GM19043 (cell line): ENCODE measurements around the gene SCRN1.
A peak's percentile ranks its signal among the peaks of the same experiment; 100 is the strongest.

Source experiments
- ATAC-seq: cut with Tn5 transposase; IDR thresholded peaks from one replicate; pipeline ENCODE4 v1.9.1; 2021; ENCODE audit warnings: low read depth; ENCODE audit not compliant: unreplicated experiment

SCRN1 gene

GRCh38 chr7:30010021-30010420 lies 20.4 kb upstream of the SCRN1 start:
- no peak for ATAC-seq

GRCh38 chr7:30005464-30005863 lies 15.9 kb upstream of the SCRN1 start:
- no peak for ATAC-seq

GRCh38 chr7:30003098-30003497 lies 13.5 kb upstream of the SCRN1 start:
- ATAC-seq: no peak

GRCh38 chr7:30001998-30002397 lies 12.4 kb upstream of the SCRN1 start:
- no peak for ATAC-seq

DNA sequence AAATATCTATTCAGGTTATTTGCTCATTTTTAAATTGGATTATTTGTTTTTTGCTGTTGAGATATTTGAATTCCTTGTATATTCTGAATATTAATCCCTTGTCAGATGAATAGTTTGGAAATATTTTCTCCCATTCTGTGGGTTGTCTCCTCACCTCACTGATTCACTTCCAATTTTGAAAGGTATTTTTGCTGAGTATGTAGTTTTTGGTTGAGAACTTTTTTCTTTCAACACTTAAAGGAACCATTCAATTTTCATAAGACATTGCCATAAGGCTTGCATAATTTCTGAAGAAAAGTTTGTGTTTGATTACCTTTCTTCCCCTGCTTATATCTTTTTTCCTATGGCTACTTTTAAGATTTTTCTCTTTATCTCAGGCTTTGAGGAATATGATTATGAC lies 8.9 kb upstream of the SCRN1 start:
- no peak for ATAC-seq

- ATAC-seq: no peak
Measured at GRCh38 chr7:29996321-29996720, 6.7 kb upstream of the SCRN1 start.

- no peak for ATAC-seq
Measured at GRCh38 chr7:29995652-29996051, 6.1 kb upstream of the SCRN1 start.

DNA sequence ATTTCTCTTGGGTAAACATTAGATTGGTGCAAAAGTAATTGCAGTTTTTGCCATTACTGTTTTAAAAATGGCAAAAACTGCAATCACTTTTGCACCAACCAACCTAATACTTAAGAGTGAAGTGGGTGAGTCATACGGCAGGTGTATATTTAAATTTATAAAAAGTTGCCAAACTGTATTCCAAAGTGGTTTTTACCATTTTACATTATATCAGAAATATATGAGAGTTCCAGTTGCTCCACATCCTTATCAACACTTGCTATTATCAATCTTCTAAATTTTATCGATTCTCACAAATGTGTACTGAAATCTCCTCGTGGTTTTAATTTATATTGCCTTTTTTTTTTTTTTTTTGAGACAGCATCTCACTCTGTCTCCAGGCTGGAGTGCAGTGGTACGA lies 3.5 kb upstream of the SCRN1 start:
- ATAC-seq: no peak

DNA sequence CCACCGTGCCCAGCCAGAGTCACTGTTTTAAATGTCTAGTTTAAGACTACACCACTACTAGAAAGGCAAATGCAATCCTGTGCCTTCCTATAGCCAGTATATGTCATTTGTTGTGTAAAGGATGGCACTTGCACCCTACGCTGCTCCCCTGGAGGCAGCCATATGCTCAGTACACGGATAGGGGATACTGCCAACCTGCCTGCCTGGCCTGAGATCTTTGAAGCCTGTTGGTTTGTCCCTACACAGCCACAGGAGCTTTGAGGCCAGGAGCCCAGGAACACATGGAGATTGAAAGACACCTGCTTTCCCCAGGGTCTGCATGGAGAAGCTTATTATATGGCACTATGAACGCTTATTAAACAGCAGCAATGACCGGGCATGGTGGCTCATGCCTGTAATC lies 2.3 kb upstream of the SCRN1 start:
- no peak for ATAC-seq

GRCh38 chr7:29990931-29991330 lies 1.3 kb upstream of the SCRN1 start:
- no peak for ATAC-seq

- peak; percentile 34 for ATAC-seq
Measured at GRCh38 chr7:29988424-29989256, 961 bp downstream of the SCRN1 start.

DNA sequence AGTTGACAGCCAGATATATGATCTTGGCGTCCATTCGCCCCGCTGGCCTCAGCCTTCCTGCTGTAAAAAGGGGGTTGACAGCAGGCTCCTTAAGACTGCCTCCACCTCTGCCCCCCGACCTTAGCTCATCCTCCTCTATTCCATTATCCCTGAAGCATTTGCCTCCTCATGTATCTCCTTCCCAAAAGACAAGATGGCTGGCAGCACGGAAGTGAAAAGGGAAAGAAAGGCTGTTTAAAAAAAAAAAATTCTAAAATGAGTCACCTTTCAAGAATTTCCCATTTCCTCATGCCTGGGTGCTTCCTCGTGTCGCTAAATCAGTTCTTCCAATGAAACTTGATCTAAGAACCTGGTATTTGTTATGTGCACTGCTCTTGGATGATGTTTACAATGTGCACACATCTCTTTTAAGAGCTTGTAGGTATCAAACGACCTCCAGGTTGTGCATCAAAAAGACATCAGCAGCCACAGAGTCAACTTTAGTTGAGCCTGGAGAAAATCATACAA lies 1.7 kb downstream of the SCRN1 start:
- ATAC-seq: no peak

DNA sequence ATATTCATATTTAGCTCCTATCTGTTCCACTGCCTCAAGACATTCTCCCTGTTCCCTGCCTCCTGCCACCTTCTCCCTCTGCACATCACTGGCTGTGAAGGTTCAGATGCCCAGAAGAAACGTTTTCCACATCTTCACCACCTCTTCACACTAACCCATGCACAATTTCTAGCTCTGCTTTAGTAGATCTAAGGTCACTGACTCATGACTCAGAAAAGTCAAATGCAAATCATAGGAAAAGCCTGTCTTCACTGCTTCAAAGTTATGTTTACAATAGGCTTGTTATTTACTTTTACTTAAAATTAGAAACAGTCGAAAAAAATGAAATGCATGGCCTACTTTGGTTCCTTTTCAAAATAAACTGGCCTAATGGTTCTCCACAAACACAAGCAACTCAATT lies 2.5 kb downstream of the SCRN1 start:
- ATAC-seq: peak; percentile 21

- ATAC-seq: no peak
Measured at GRCh38 chr7:29980151-29980550, 9.4 kb downstream of the SCRN1 start.

- ATAC-seq: no peak
Measured at GRCh38 chr7:29977886-29978651, 11.5 kb downstream of the SCRN1 start.

DNA sequence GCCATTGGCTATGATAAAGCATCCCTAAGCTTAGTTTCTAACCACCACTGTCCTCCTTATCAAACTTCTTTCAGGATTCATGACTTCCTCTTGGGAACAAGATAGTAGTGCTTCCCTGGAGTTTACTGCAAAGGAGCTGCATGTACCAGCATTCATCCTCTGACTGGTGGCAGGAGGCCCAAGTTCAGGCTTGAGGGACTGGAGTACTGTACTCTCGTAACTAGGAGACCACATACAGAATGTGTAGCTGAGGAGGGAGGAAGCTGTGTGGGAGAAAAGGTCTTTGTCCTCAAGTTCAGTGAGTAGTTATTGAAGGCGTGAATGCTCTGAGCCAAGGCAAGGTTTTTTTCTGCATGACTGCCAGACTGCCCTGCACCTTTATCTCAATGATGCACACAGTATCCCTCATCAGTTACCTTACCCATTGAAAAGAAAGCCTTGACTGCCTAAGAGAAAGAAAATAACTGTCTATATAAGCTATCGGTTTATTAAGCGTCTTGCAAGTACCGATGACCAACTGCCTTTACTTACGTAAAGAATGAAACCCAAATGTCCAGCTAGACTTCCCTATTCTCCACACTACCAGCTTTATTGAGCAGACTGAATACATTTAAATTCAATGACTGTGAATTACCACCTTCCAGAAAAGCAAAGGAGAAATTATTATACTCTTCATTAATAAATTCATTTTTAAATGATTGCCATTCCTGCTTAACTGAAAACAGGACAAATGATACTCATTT lies 12.8 kb downstream of the SCRN1 start:
- ATAC-seq: no peak

DNA sequence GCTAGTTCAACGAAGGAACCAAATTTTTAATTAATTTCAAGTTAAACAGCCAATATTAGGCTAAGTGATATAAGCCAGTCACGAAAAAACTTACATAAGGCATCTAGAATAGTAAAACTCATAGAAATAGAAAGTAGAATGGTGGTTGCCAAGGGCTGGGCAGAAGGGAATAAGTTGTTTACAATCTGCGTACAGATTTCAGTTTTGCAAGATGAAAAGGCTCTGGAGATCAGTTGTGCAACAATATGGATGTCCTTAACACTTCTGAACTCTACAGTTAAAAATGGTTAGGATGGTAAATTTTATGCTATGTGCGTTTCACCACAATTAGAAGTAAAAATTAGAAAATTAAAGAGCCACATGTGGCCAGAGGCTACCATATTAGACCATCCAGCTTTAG lies 13.3 kb downstream of the SCRN1 start:
- no peak for ATAC-seq

DNA sequence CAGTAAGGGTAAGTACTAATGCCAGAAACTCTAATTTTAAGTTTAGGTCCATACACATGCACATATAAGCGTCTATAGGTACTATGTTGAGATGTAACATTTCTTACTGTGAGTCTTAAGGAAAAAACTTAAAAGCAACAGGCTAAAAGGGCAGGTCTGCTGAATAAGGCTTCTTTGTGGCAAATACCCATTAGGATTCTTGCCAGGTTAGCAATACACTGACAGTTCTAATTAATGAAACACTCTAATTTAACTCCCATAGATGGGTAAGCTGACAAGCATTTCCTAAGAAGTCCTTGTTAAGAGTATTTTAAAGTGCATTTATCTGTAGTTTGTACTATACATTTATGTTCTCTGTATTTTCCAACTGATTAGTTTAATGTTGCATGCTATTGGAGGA lies 14.0 kb downstream of the SCRN1 start:
- ATAC-seq: no peak

DNA sequence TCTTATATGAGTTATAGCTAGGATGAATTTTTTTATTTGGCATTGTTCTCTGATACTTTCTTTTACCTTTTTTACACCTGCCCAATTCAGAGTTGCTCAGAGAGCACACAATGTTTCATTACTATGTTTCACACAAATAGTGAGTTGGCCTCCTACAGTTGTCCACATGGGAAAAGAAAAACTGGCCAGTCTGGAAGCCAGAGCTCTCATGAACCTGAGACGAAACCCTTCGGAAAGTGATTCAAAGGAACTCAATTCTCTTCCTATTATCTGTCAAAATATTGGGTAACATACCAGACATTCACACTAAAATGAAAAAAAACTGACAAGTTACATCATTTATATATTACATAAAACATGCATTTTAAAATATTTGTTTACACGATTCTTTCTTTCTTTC lies 15.3 kb downstream of the SCRN1 start:
- ATAC-seq: no peak

DNA sequence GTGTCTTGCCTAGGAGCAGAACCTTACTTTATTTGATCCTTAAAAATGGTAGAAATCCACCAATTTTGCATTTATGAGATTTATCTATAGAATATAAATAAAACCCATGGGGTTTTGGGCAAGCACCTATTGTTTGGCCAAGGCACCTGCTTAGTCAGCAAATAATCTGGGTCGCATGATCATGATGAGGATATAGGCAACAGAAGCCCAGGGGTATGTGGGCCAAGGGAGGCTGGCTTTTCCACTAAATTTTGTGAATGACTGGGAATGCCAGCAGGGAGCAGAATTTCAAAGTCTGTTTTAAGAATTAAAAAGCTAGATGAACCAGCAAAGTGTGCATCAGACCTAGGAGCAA lies 17.3 kb downstream of the SCRN1 start:
- no peak for ATAC-seq
